ENCODE results near the gene FLOT1.

- TF ChIP-seq CTCF (IDR thresholded peaks at IDR 0.05; ENCODE audit: insufficient read depth, low read depth, low read length) (no peak), EZH2 (IDR thresholded peaks at IDR 0.05; ENCODE audit: insufficient read depth, low read length) (no peak)
Measured at GRCh38 chr6:30779850-30780641, 37.6 kb upstream of the FLOT1 start.
